ENCODE results near the gene GRIN2D.
"Not testable (repeated sequence)": the region's sequence is repeated elsewhere in the genome, so short reads cannot be mapped to it uniquely, and the experiment has no call there.

GRIN2D gene

DNA sequence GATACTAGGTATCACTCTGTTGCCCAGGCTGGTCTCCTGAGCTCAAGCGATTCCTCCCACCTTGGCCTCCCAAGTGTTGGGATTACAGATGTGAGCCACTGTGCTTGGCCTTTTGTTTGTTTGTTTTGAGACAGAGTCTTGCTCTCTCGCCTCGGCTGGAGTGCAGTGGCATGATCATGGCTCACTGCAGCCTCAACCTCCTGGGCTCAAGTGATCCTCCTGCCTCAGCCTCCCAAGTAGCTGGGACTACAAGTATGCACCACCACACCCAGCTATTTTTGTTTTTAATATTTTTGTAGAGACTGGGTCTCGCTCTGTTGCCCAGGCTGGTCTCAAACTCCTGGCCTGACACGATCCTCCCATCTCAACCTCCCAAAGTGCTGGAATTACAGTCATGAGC is 21.7 kb upstream of the GRIN2D start:
- DNase-seq (ENCODE audit: low read depth) = not testable (repeated sequence)

DNA sequence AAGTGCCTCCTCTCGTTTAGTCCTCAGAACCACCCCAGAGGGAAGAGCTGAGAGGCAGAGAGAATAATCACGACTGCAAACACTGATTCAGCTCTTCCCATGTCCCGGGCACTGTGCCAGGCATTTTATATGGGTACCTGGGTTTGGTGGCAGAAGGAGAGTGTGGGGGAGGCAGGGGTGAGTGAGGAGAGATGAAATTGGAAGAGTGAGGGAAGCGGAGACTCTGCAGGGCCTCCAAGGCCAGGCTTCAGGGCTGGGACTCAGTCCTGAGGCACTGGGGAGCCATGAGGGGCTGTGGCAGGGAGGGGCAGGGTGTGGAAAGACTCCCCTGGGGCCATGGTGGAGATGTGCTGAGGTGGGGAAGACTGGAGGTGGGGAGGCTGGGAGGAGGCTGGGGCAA is 20.6 kb upstream of the GRIN2D start:
- peak; percentile 23 for DNase-seq (ENCODE audit: low read depth)

- no peak for DNase-seq (ENCODE audit: low read depth)
These were observed 19.9 kb upstream of the GRIN2D start for GRCh38 chr19:48373567-48373966.

- no peak for DNase-seq (ENCODE audit: low read depth)
These were observed 15.3 kb upstream of the GRIN2D start for GRCh38 chr19:48378194-48378570.

GRCh38 chr19:48379058-48379457 is 14.4 kb upstream of the GRIN2D start:
- DNase-seq (ENCODE audit: low read depth) = no peak

GRCh38 chr19:48381178-48381950 is 12.1 kb upstream of the GRIN2D start:
- no peak for DNase-seq (ENCODE audit: low read depth)

GRCh38 chr19:48382286-48382685 is 11.2 kb upstream of the GRIN2D start:
- no peak for DNase-seq (ENCODE audit: low read depth)

- DNase-seq (ENCODE audit: low read depth) = no peak
These were observed 7.9 kb upstream of the GRIN2D start for GRCh38 chr19:48385461-48386087.

- peak; percentile 19 for DNase-seq (ENCODE audit: low read depth)
These were observed 6.5 kb upstream of the GRIN2D start for GRCh38 chr19:48386981-48387380.

GRCh38 chr19:48390188-48391099 is 3.0 kb upstream of the GRIN2D start:
- DNase-seq (ENCODE audit: low read depth) = peak; percentile 67

- peak; percentile 56 for DNase-seq (ENCODE audit: low read depth)
These were observed 2.1 kb upstream of the GRIN2D start, which contains the start of gene KDELR1 for GRCh38 chr19:48391100-48392005. Gene KDELR1, minus strand, starts transcription at chr19:48391551. Its CDS starts 193 bp downstream, at chr19:48391358.

DNA sequence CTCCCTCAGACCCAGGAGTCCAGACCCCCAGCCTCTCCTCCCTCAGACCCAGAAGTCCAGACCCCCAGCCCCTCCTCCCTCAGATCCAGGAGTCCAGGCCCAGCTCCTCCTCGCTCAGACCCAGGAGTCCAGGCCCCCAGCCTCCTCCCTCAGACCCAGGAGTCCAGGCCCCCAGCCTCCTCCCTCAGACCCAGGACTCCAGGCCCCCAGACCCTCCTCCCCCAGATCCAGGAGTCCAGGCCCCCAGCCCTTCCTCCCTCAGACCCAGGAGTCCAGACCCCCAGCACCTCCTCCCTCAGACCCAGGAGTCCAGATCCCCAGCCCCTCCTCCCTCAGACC is 1.5 kb upstream of the GRIN2D start:
- not testable (repeated sequence) for DNase-seq (ENCODE audit: low read depth)

DNA sequence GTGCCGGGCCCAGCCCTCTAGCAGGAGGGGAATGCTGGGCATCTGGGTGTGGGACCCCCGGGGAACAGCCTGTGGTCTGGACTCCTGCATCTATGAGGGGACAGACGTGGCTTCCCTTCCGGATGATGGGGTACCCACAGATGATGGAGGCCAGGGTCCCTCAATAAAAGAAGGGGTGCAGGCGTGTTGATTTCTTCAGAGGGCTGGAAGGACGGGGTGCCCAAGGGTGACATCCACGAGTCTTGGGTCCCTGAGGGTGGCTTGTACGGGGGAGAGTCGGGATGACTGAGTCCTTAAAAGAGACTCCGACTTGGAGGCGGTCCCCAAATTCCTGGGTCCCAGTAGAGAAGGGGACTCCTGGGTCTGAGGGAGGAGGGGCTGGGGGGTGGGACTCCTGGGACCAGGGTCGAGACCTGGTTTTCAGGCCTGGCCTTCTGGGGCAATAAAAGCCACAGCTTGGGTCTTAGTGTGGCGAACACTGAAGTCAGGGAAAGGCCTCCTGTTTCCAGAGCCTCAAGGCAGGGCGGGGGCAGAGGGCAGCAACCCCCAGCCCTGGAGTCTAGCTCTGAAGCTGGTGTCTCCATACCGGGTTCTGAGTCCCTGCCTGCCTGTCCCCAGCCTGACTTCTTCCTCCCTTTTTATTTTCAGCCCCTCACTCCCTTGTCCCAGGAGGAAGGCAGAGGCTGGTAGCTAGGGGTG is 459 bp upstream of the GRIN2D start:
- DNase-seq (ENCODE audit: low read depth) = no peak

DNA sequence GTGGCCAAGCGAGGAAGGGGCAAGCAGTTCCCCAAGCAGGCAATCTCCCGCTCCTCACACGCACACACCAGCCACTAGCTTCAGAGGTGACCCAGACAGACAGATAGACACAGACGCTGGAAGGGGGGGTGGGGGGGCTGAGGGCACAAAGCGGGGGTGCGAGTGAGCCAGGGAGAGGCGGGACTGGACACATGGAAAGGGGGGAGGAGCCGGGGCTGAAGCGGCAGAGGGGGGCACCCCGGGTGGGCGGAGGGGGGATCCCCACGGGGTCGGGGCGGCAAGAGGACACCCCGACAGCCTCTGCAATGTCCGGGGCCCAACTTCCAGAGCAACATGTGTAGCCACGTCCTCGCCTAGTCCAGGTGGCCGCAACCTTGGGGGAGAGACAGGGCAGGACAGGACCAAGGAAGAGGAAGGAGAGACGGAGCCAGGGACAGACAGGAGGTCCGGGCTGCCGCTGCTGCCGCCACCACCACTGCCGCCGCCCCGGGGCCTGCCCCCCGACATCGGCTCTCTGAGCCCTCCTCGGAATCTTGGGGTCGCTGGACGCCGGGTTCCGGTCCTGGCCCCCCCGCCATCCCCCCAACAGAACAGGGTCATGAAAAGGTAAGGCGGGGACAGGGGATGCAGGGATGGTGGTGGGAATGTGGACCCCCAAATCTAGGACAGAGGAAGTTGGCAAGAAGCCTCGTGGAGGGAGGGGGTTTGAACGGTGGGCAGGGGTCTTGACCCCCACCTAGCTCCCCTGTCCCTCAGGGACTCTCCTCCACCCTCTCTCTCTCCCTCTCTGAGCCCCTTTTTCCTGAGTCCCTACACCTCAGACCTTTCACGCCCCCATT is 1.1 kb downstream of the GRIN2D start:
- DNase-seq (ENCODE audit: low read depth) = no peak

DNA sequence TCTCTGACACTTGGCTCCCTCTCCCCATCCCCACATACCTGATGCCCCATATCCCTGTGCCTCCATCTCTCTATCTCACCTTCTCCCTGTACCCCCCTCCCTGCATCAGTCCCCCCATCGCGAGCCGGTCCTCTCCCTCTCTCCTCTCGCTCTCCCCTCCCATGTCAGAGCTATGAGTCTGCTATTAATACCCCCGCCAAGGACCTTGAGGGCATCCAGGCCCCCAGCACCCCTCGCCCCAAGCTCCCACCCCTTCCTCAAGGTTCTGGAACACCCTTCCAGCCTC is 1.6 kb downstream of the GRIN2D start:
- DNase-seq (ENCODE audit: low read depth) = no peak

- DNase-seq (ENCODE audit: low read depth) = no peak
These were observed 2.0 kb downstream of the GRIN2D start for GRCh38 chr19:48395499-48395898.

- DNase-seq (ENCODE audit: low read depth) = no peak
These were observed 2.8 kb downstream of the GRIN2D start for GRCh38 chr19:48396016-48396823.

DNA sequence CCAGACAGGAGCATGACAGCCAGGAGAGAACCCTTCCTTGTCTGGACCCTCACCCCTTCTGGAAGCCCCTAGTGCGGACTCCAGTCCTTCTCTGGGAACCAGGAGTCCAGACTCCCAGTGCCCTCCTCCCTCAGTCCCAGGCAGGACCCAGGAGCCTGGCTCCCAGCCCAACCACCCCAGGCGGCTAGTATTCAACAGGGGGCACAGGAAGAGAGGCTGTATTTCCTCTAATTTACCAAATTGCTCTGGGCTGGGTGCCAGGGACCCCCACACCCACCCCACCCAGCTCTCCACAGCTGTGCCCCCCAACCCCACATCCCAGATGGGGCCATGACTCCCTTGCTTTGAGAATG is 3.3 kb downstream of the GRIN2D start:
- no peak for DNase-seq (ENCODE audit: low read depth)

- no peak for DNase-seq (ENCODE audit: low read depth)
These were observed 4.0 kb downstream of the GRIN2D start for GRCh38 chr19:48397263-48398101.
